Loucy (cell line): ENCODE measurements around the gene ATF7.
A peak's percentile ranks its signal among the peaks of the same experiment; 100 is the strongest.

Experiments used
- H2AFZ ChIP-seq: fragments of 200-600 bp; sonication (generic); 2 replicates; pipeline ENCODE4 v1.6.0; 2016; ENCODE audit warnings: antibody characterized with exemption, mild to moderate bottlenecking, low read length, moderate library complexity
- H3F3A ChIP-seq: fragments of 200-600 bp; 2 replicates; pipeline ENCODE4 v1.6.0; 2016; ENCODE audit warnings: antibody characterized with exemption, low read depth, mild to moderate bottlenecking
- H3K27me3 ChIP-seq: fragments of 200-600 bp; sonication (generic); 2 replicates; pipeline ENCODE4 v1.6.1; 2014; ENCODE audit warnings: low read length, mild to moderate bottlenecking; ENCODE audit not compliant: insufficient read depth, poor library complexity, severe bottlenecking
- H3K36me3 ChIP-seq: fragments of 200-600 bp; sonication (generic); 2 replicates; pipeline ENCODE4 v1.6.1; 2016; ENCODE audit warnings: low read length; ENCODE audit not compliant: insufficient read depth
- H3K4me1 ChIP-seq: fragments of 200-600 bp; sonication (generic); 2 replicates; pipeline ENCODE4 v1.5.1; 2014; ENCODE audit warnings: low read length, mild to moderate bottlenecking; ENCODE audit not compliant: insufficient read depth, poor library complexity, severe bottlenecking
- H3K4me2 ChIP-seq: fragments of 200-600 bp; sonication (generic); 2 replicates; pipeline ENCODE4 v1.6.0; 2014; ENCODE audit warnings: antibody characterized with exemption, low read length, low read depth, mild to moderate bottlenecking; ENCODE audit not compliant: poor library complexity, severe bottlenecking
- H3K4me3 ChIP-seq: fragments of 200-600 bp; sonication (generic); 2 replicates; pipeline ENCODE4 v1.5.1; 2014; ENCODE audit warnings: low read length, mild to moderate bottlenecking, mixed read lengths; ENCODE audit not compliant: poor library complexity, severe bottlenecking
- H3K79me2 ChIP-seq: fragments of 200-600 bp; sonication (generic); 2 replicates; pipeline ENCODE4 v1.6.1; 2014; ENCODE audit warnings: low read length; ENCODE audit not compliant: insufficient read depth
- H3K9ac ChIP-seq: fragments of 200-600 bp; sonication (generic); 2 replicates; pipeline ENCODE4 v1.6.0; 2014; ENCODE audit warnings: mild to moderate bottlenecking, low read depth, low read length, moderate library complexity; ENCODE audit not compliant: poor library complexity, severe bottlenecking
- H3K9me2 ChIP-seq: fragments of 200-600 bp; sonication (generic); replicated peaks from 2 replicates; pipeline ENCODE4 v1.6.1; 2016; ENCODE audit warnings: low read depth, low read length, mixed read lengths
- H3K9me3 ChIP-seq: fragments of 200-600 bp; sonication (generic); 2 replicates; pipeline ENCODE4 v1.6.1; 2014; ENCODE audit warnings: mild to moderate bottlenecking, antibody characterized with exemption, low read length, low read depth; ENCODE audit not compliant: insufficient read depth
- H4K20me1 ChIP-seq: fragments of 200-600 bp; sonication (generic); 2 replicates; pipeline ENCODE4 v1.6.0; 2014; ENCODE audit warnings: antibody characterized with exemption, low read length, mild to moderate bottlenecking; ENCODE audit not compliant: insufficient read depth, poor library complexity, severe bottlenecking
- EZH2phosphoT487 ChIP-seq: fragments of 200-600 bp; IDR thresholded peaks from 2 replicates; pipeline ENCODE4 v1.6.1; 2018; ENCODE audit warnings: antibody characterized with exemption, mild to moderate bottlenecking, moderate library complexity, borderline replicate concordance
- TF ChIP-seq, protein P1 (sequence below): fragments of 200-600 bp; sonication (generic); conservative IDR thresholded peaks from 2 replicates; pipeline ENCODE4 v1.5.1; 2014; ENCODE audit warnings: mild to moderate bottlenecking, antibody characterized with exemption, low read length

Gene ATF7

DNA sequence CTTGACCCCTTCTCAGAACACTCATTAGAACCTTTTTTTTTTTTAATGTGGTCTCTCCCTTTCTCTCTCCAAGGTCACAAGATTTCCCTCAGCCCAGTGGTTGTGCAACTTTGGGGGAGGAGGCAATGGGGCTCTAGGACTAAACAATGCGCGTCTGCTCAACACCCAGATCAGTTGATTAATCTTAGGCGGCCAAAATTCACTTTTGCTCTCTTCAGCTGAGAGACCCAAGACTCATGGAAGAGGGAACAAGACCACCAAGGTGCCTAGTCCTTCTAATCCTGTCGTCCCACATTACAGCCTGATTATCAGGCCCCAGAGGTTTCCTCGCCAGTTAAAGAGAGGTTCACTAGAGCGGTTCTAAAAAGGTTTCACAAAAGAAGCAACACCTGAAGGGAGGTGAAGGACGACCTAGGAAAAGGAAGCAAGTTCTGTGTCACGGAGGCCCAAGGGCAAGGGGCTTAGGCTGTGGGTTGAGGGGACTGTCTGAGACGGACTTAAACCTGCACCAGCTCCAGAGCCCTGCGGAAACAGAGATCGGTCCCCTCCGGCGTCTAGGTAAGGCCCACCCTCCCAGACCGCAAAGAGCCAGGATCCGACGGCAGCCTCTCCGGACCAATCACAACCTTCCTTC is 125.9 kb downstream of the ATF7 start:
- Histone ChIP-seq H2AFZ (no peak overlapping the region), H3F3A (no peaks in the 10 kb centered on the region), H3K4me3 (peak overlapping the region; percentile 93), H3K4me1 (peaks cover 40% of the 10 kb centered on the region), H4K20me1 (no peaks in the 10 kb centered on the region), H3K27me3 (no peaks in the 10 kb centered on the region), H3K36me3 (no peaks in the 10 kb centered on the region), H3K9ac (peak overlapping the region; percentile 61), H3K4me2 (peak overlapping the region; percentile 82), H3K79me2 (peaks cover 34% of the 10 kb centered on the region), H3K9me3 (no peaks in the 10 kb centered on the region), H3K9me2 (no peaks in the 10 kb centered on the region)
- no peak for TF ChIP-seq EZH2phosphoT487
- TF ChIP-seq, protein P1, sequence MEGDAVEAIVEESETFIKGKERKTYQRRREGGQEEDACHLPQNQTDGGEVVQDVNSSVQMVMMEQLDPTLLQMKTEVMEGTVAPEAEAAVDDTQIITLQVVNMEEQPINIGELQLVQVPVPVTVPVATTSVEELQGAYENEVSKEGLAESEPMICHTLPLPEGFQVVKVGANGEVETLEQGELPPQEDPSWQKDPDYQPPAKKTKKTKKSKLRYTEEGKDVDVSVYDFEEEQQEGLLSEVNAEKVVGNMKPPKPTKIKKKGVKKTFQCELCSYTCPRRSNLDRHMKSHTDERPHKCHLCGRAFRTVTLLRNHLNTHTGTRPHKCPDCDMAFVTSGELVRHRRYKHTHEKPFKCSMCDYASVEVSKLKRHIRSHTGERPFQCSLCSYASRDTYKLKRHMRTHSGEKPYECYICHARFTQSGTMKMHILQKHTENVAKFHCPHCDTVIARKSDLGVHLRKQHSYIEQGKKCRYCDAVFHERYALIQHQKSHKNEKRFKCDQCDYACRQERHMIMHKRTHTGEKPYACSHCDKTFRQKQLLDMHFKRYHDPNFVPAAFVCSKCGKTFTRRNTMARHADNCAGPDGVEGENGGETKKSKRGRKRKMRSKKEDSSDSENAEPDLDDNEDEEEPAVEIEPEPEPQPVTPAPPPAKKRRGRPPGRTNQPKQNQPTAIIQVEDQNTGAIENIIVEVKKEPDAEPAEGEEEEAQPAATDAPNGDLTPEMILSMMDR = no peak

DNA sequence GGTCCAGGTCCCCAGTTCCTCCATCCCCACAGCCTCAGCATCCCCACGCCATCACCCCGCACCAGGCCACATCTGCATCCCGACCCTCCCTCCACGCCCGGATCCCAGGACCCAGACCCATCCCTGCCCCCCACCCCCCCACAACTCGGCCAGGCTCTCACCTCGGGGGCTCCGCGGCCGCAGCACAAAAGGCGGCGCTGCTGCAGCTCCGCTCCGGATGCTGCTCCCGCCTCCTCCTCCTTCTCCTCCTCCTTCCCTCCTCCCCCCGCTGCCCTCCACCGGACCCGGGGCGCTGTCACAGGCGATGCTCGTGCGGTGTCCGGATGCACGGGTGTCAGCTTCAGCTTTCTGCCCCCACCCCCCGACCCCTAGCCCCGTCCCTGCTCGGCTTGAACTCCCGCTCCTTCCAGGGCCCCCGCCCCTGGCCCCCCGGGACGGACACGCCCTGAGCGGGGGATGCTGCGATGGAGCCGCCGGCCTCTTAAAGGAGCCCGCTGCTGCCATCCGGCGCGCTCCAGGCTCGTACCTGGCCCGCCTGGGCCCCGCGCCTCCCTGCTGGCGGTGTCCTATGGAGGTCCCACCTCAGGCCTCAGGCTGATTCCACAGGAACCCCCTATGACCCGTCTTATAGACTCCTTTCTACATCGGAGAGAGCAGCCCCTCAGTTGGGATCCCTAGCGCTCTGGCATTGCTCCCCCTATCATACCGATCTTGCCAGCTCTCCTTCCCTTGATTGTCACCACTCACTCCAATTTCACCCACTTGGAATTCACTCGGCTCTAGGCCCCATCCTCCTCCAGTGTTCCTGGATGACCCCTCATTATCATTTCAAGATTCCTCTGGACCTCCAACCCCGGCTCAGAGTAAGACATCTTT is 126.7 kb downstream of the ATF7 start, which contains the start of gene MAP3K12:
Gene MAP3K12, minus strand, starts transcription at position 193 of the 876 bp plus-strand sequence. CDS start 12,067 bp downstream, outside the sequence.
- peaks cover 40% of the 10 kb centered on the region for H3K4me1 ChIP-seq
- H3K79me2 ChIP-seq = peaks cover 34% of the 10 kb centered on the region
- peak within 1 kb of the TSS; percentile 73; the same call in 1 of the 2 replicates for H2AFZ ChIP-seq
- TF ChIP-seq, protein P1 = peak; percentile 22; the same call in 1 of the 2 replicates
- no peak for TF ChIP-seq EZH2phosphoT487
- peak within 1 kb of the TSS; percentile 82 for H3K4me2 ChIP-seq
- H3K27me3 ChIP-seq = no peaks in the 10 kb centered on the region
- no peaks in the 10 kb centered on the region for H3K36me3 ChIP-seq
- no peaks in the 10 kb centered on the region for H4K20me1 ChIP-seq
- H3K4me3 ChIP-seq = peak within 1 kb of the TSS; percentile 93
- no peaks in the 10 kb centered on the region for H3F3A ChIP-seq
- no peaks in the 10 kb centered on the region for H3K9me3 ChIP-seq
- peak within 1 kb of the TSS; percentile 61 for H3K9ac ChIP-seq
- H3K9me2 ChIP-seq = no peaks in the 10 kb centered on the region

DNA sequence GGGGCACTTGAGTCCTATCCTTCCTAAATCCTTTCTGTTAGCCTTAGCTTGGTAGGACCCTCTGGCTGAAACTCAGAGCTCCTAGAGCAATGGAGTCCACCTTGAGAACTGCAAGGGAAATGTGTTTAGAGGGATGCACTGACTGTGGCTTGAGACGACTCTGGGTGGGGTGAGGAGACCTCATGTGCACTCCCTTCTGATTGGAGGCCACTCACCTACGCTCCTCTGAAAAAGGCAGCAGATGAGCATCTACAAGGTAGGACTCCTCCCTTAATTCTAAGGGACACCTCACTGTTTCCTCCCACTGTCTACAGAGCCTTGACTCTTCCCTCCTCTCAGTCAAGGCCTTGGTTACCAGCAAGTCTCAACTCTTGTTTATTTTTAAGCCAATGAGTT is 127.9 kb downstream of the ATF7 start:
- TF ChIP-seq EZH2phosphoT487 = no peak
- TF ChIP-seq, protein P1 = no peak
- H2AFZ ChIP-seq = no peak overlapping the region
- H3K4me1 ChIP-seq = peaks cover 51% of the 10 kb centered on the region
- H3K9me3 ChIP-seq = no peaks in the 10 kb centered on the region
- H3K4me3 ChIP-seq = peak overlapping the region; percentile 93
- H4K20me1 ChIP-seq = no peaks in the 10 kb centered on the region
- H3K4me2 ChIP-seq = peak overlapping the region; percentile 82
- H3F3A ChIP-seq = no peaks in the 10 kb centered on the region
- peak overlapping the region; percentile 61 for H3K9ac ChIP-seq
- no peaks in the 10 kb centered on the region for H3K27me3 ChIP-seq
- H3K79me2 ChIP-seq = peaks cover 28% of the 10 kb centered on the region
- no peaks in the 10 kb centered on the region for H3K36me3 ChIP-seq
- no peaks in the 10 kb centered on the region for H3K9me2 ChIP-seq
